Umbilical cord (tissue), 2 donors: ENCODE data around the gene FPR2. TPM values are rescaled to one million over a fixed set of nuclear protein-coding genes. Genes with fewer than 3 reads are reported as not detected.
"Not testable (repeated sequence)": the region's sequence is repeated elsewhere in the genome, so short reads cannot be mapped to it uniquely, and the experiment has no call there.

ENCODE experiments used
- DNase-seq: peaks from one replicate; pipeline ENCODE4 v3.0.0-alpha.2; 2015; ENCODE audit warnings: low spot score
- total RNA-seq: library from RNA; depleted of rRNA; stranded (reverse); fragments of >200 nt; gene quantifications from one replicate; pipeline ENCODE4 v1.2.3, GENCODE V29; 2014; ENCODE audit warnings: low replicate concordance; ENCODE audit not compliant: insufficient read depth

Gene FPR2
- total RNA-seq = 7.0 TPM

- no peak for DNase-seq
These were observed at the start of gene FPR2 for GRCh38 chr19:51760697-51761356. Gene FPR2 (plus strand): TSS chr19:51761180. CDS start chr19:51768659, 7,479 bp downstream.

- DNase-seq = no peak
These were observed 49.3 kb upstream of the FPR2 start for GRCh38 chr19:51711702-51712101.

GRCh38 chr19:51712461-51713081 is 48.4 kb upstream of the FPR2 start:
- DNase-seq = no peak

- no peak for DNase-seq
These were observed 47.4 kb upstream of the FPR2 start for GRCh38 chr19:51713319-51714285.

- DNase-seq = no peak
These were observed 46.1 kb upstream of the FPR2 start for GRCh38 chr19:51714848-51715247.

- DNase-seq = no peak
These were observed 45.1 kb upstream of the FPR2 start for GRCh38 chr19:51715850-51716249.

GRCh38 chr19:51716925-51717324 is 44.1 kb upstream of the FPR2 start:
- DNase-seq = no peak

GRCh38 chr19:51719251-51719988 is 41.6 kb upstream of the FPR2 start:
- no peak for DNase-seq

GRCh38 chr19:51721905-51722304 is 39.1 kb upstream of the FPR2 start:
- no peak for DNase-seq

GRCh38 chr19:51722492-51722891 is 38.5 kb upstream of the FPR2 start:
- no peak for DNase-seq

GRCh38 chr19:51724543-51724942 is 36.4 kb upstream of the FPR2 start:
- DNase-seq = no peak

GRCh38 chr19:51726049-51726448 is 34.9 kb upstream of the FPR2 start:
- DNase-seq = peak; percentile 93

- no peak for DNase-seq
These were observed 33.6 kb upstream of the FPR2 start for GRCh38 chr19:51727349-51727880.

- DNase-seq = no peak
These were observed 31.2 kb upstream of the FPR2 start for GRCh38 chr19:51729781-51730180.

- no peak for DNase-seq
These were observed 27.0 kb upstream of the FPR2 start for GRCh38 chr19:51733742-51734522.

GRCh38 chr19:51735759-51736449 is 25.1 kb upstream of the FPR2 start:
- no peak for DNase-seq

GRCh38 chr19:51737389-51737788 is 23.6 kb upstream of the FPR2 start:
- no peak for DNase-seq

- DNase-seq = no peak
These were observed 23.1 kb upstream of the FPR2 start for GRCh38 chr19:51737924-51738323.

GRCh38 chr19:51738523-51738922 is 22.5 kb upstream of the FPR2 start:
- DNase-seq = not testable (repeated sequence)
